ENCODE results near the gene SKIC8.

GRCh38 chr15:78237146-78237545 lies 62.3 kb downstream of the SKIC8 start:
- TF ChIP-seq CTCF (conservative IDR thresholded peaks at IDR 0.05; ENCODE audit: low read length) (no peak), EZH2phosphoT487 (IDR thresholded peaks at IDR 0.05; ENCODE audit: borderline replicate concordance, low read depth, low read length) (no peak)

All from OCI-LY7 (cell line).